Thyroid gland (tissue), 4 donors: Measurements from ENCODE around the gene SLC10A6.

ENCODE experiments used
- CTCF ChIP-seq, 6 experiments: fragments of 200-600 bp in 3 of 6; fragments of 450-650 bp in 3 of 6; sonication (generic) in 3 of 6; IDR thresholded peaks; one replicate each; pipeline ENCODE4 v1.5.1; 2016 to 2019; ENCODE audit warnings: antibody characterized with exemption in 6 of 6, mild to moderate bottlenecking in 2 of 6, inconsistent platforms in 1 of 6, moderate library complexity in 1 of 6
- POLR2A ChIP-seq, 2 donors: fragments of 450-650 bp; IDR thresholded peaks; one replicate each; pipeline ENCODE4 v1.6.1; 2017; ENCODE audit warnings: antibody characterized with exemption in 2 of 2, mild to moderate bottlenecking in 2 of 2, moderate library complexity in 1 of 2

- TF ChIP-seq CTCF (IDR thresholded peaks at IDR 0.05) (no peak), POLR2A (IDR thresholded peaks at IDR 0.05) (no peak)
Measured at GRCh38 chr4:86896596-86896995, 47.4 kb upstream of the SLC10A6 start.
